HL-60 (cell line): ENCODE data around the gene POU2AF1.

Experiments used
- TF ChIP-seq, protein P1 (sequence below): IDR thresholded peaks from one replicate; pipeline ENCODE4 v1.5.1; 2011; ENCODE audit warnings: low read length, control low read depth, inconsistent platforms; ENCODE audit not compliant: insufficient read depth
- TF ChIP-seq, protein P2 (sequence below): IDR thresholded peaks from 2 replicates; pipeline ENCODE4 v1.6.1; 2012; ENCODE audit warnings: low read depth; ENCODE audit not compliant: insufficient replicate concordance

DNA sequence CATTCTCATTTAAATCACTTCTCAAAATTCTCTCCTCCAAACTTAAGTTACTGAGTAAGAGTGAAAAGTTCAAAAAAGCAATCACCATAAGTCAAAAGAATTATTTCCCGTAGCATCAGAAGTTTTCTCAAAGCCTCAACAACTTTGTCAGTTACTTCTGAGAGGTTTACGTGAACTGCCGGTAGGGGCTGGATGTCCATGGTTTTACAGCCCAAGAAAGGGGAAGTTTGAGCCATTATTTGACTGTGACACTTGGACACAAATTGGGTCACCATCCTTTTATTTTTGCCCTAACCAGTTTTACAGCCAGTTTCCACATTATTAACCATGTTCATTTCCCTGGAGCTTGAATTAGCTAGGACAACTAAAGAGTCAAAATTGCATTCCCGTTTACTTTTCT is 73.2 kb downstream of the POU2AF1 start:
- TF ChIP-seq, protein P1, sequence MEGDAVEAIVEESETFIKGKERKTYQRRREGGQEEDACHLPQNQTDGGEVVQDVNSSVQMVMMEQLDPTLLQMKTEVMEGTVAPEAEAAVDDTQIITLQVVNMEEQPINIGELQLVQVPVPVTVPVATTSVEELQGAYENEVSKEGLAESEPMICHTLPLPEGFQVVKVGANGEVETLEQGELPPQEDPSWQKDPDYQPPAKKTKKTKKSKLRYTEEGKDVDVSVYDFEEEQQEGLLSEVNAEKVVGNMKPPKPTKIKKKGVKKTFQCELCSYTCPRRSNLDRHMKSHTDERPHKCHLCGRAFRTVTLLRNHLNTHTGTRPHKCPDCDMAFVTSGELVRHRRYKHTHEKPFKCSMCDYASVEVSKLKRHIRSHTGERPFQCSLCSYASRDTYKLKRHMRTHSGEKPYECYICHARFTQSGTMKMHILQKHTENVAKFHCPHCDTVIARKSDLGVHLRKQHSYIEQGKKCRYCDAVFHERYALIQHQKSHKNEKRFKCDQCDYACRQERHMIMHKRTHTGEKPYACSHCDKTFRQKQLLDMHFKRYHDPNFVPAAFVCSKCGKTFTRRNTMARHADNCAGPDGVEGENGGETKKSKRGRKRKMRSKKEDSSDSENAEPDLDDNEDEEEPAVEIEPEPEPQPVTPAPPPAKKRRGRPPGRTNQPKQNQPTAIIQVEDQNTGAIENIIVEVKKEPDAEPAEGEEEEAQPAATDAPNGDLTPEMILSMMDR, result no peak
- TF ChIP-seq, protein P2, sequence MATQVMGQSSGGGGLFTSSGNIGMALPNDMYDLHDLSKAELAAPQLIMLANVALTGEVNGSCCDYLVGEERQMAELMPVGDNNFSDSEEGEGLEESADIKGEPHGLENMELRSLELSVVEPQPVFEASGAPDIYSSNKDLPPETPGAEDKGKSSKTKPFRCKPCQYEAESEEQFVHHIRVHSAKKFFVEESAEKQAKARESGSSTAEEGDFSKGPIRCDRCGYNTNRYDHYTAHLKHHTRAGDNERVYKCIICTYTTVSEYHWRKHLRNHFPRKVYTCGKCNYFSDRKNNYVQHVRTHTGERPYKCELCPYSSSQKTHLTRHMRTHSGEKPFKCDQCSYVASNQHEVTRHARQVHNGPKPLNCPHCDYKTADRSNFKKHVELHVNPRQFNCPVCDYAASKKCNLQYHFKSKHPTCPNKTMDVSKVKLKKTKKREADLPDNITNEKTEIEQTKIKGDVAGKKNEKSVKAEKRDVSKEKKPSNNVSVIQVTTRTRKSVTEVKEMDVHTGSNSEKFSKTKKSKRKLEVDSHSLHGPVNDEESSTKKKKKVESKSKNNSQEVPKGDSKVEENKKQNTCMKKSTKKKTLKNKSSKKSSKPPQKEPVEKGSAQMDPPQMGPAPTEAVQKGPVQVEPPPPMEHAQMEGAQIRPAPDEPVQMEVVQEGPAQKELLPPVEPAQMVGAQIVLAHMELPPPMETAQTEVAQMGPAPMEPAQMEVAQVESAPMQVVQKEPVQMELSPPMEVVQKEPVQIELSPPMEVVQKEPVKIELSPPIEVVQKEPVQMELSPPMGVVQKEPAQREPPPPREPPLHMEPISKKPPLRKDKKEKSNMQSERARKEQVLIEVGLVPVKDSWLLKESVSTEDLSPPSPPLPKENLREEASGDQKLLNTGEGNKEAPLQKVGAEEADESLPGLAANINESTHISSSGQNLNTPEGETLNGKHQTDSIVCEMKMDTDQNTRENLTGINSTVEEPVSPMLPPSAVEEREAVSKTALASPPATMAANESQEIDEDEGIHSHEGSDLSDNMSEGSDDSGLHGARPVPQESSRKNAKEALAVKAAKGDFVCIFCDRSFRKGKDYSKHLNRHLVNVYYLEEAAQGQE, result no peak
